HG03571 (cell line): ENCODE measurements around the gene TMEM106C.

ENCODE experiments used
- ATAC-seq: cut with Tn5 transposase; IDR thresholded peaks from one replicate; pipeline ENCODE4 v1.9.1; 2021; ENCODE audit not compliant: unreplicated experiment

TMEM106C gene

DNA sequence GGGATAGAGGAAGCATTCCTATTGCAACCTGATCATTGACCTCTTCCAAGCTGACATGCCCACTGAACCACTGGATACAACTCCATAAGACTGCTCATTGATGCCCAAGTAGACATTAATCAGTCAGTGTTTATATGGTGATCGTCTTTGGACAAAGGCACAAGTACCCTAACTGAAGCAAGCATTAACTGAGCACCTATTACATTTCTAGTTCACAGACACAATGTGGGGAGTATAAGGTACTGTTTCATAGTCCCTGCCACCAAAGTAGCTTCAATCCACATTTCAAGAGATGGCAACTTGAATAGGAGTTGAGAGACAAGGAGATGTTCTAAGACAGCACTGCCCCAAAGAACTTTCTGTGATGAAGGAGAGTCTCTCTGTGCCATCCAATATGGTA, 51.7 kb downstream of the TMEM106C start:
- no peak for ATAC-seq

DNA sequence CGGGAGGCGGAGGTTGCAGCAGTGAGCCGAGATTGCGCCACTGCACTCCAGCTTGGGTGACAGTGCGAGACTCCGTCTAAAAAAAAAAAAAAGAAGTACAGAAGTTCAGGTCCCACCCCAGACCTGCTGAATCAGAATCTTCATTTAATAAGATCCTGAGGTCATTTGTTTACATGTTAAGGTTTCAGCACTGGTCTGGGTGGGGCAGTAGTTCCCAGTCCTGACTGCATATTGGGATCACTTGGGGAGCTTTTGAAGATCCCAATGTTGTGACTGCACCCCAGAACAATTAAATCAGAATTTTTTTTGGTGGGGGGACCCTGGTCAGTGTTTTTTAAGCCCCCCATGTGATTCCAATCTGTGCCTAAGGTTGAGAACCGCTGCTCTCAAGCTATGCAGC, 52.6 kb downstream of the TMEM106C start:
- no peak for ATAC-seq

DNA sequence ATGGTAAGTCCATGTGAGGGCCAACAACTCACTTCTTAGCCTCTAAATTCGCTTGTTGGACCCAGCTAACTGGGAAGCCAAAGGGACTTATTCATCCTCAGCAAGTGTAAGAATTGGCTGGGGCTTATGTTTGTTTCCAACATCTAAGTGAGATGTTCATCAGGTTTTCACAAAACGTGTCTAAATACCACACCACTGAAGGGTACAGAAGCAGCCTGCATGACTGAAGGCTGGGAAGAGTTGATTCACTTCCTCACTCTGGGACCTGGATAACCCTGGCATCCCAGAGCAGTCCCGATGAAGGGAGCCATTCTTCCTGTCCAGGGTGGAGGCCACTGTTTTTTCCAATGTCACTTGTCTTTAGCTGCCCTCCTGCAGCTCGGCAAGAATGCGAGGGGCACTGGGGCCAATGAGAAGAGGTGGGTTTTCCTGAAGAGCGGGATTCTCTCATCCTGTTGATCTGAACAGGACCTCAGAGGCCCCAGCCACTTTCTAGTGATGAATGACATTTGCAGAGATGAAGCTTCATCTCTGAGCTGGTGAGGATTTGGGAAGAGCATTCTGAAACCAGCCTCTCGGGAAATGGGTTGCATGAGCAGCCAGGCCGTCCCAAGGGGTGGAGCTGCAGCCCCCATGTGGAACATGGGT, 53.1 kb downstream of the TMEM106C start:
- ATAC-seq = no peak

DNA sequence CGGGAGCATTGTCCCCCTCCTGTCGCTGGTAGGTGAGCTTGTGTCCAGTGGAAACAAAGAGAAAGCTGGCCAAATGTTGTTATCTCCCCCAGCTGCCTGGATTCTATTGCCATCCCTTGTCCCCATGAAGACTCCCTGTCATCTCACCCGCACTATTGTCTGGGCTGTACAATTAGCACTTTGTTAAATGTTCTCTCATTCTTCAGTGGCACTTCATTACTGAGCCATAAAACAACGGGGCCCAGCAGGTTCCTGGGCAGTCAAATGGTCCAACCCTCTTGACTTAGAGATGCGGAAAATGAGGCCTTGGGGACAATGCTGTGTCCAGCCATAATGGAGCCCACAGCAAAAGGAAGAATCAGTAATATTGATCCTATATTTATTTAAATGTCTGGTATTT, 54.1 kb downstream of the TMEM106C start:
- no peak for ATAC-seq

DNA sequence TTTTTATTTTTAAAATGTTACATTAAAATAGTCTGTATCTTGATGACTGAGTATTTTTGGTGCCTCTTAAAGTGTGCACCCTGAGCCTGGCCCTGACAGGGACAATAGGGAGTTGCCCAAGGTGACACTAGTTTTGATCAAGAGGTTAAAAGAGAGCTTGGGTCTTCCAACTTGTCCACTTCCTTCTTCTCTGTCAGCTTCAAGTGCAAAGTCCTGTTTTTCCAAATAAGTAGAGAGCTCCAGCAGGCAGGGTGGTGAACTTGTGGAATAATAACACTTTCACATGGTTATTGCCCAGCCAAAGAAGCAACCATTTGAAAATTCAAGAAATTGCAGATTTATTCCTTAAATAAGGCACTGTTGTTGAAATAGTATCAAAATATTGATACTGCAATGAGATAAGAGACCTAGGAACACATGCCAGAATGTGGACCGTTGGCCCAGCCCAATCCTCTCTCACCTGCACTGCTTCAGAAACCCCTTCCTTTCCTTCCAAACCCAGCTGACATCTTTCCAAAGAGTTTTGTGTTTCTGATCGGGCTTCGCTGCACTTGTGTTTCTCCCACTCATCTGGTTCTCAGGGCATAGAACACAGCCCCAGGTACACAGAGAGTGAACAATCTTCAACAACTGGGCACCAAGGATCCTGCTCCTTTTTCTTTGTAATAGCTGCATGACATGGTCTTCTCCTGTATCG, 54.7 kb downstream of the TMEM106C start:
- ATAC-seq = no peak
